ENCODE data around the gene MRFAP1. TPM values are rescaled to one million over a fixed set of nuclear protein-coding genes. Genes with fewer than 3 reads are reported as not detected.

MRFAP1 gene
- total RNA-seq, 2 experiments from 2014 or later: 172 to 181 TPM

DNA sequence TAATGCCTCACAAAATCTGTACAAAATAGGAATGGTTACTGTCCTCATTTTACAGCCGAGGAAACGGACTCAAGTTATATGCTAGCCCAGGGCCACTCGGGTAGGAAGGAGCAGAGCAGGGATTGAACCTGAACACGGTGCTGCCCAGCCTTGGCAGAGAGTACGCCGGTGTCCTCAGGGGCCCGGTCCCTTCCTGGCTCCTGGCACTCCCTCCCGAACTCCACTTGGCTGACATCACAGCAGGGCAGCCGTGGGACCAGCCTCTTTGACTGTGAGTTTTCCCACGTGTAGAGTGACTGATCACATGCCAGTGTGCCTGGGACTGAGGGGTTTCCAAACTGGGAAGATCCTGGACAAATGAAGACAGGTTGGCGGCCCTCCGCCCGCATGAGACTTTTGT is 41.8 kb upstream of the MRFAP1 start:
- Mint-ChIP-seq H3K4me1 (ENCODE audit: low read depth) (no peaks in the 10 kb centered on the region), H3K9me3 (no peaks in the 10 kb centered on the region), H3K4me3 (no peak overlapping the region), H3K36me3 (ENCODE audit: low read depth) (peaks cover 79% of the 10 kb centered on the region), H3K27ac (no peak overlapping the region), H3K27me3 (no peaks in the 10 kb centered on the region)
- no peak for ATAC-seq (ENCODE audit: poor library complexity)
- ChIA-PET CTCF (no interaction called here), POLR2A (no interaction called here)
- H3K4me1 ChIP-seq (ENCODE audit: insufficient read depth, low read length): no peaks in the 10 kb centered on the region
- peaks cover 84% of the 10 kb centered on the region for H3K36me3 ChIP-seq (ENCODE audit: insufficient read depth, low read length)
- intact Hi-C loops (cut with DNase I, micrococcal nuclease): no loop called here
- no peak overlapping the region for H3K27ac ChIP-seq (ENCODE audit: low read depth in 1 of 2, low read length in 2 of 2)
- H3K9me3 ChIP-seq (ENCODE audit: control insufficient read depth in 1 of 2, insufficient read depth in 1 of 2, low read length in 2 of 2): peaks cover 0 to 15% of the 10 kb centered on the region in 2 experiments
- H3K4me3 ChIP-seq (ENCODE audit: low read length): no peak overlapping the region
- DNase-seq: no peak
- H3K27me3 ChIP-seq (ENCODE audit: control insufficient read depth in 1 of 2, insufficient read depth in 2 of 2, low read length in 2 of 2): no peaks in the 10 kb centered on the region
- TF ChIP-seq, protein P1, sequence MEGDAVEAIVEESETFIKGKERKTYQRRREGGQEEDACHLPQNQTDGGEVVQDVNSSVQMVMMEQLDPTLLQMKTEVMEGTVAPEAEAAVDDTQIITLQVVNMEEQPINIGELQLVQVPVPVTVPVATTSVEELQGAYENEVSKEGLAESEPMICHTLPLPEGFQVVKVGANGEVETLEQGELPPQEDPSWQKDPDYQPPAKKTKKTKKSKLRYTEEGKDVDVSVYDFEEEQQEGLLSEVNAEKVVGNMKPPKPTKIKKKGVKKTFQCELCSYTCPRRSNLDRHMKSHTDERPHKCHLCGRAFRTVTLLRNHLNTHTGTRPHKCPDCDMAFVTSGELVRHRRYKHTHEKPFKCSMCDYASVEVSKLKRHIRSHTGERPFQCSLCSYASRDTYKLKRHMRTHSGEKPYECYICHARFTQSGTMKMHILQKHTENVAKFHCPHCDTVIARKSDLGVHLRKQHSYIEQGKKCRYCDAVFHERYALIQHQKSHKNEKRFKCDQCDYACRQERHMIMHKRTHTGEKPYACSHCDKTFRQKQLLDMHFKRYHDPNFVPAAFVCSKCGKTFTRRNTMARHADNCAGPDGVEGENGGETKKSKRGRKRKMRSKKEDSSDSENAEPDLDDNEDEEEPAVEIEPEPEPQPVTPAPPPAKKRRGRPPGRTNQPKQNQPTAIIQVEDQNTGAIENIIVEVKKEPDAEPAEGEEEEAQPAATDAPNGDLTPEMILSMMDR (IDR thresholded peaks at IDR 0.05): no peak

DNA sequence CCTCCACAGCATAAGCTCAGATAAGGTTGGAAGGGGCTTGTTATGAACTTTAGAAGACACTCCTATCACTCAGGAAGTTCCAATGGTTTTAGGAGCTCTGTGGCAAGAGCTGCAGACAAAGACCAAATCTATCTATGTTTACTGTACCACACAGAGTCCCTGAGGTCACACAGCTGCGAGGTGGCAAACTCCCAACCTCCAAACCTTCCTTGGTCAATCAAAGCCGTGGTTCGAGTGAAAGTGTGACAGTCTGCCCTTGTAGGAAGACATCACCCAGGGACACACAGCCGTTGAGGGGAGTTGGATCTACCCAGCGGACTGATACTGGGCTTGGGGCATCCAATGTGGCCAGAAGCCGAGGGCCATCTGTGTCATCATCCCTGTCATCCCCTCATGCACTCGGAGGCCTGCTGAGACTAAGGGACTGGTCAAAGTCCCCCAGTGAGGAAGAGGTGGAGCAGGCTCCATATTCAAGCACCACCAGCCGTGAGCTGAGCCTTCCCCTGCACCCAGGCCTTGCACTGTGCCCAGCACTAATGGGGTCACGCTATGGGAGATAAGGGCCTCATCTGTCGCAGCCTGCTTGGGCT is 38.7 kb upstream of the MRFAP1 start:
- Histone ChIP-seq H3K9me3 (ENCODE audit: control insufficient read depth in 1 of 2, insufficient read depth in 1 of 2, low read length in 2 of 2) (peaks cover 6 to 38% of the 10 kb centered on the region in 2 experiments), H3K27me3 (ENCODE audit: control insufficient read depth in 1 of 2, insufficient read depth in 2 of 2, low read length in 2 of 2) (no peaks in the 10 kb centered on the region), H3K36me3 (ENCODE audit: insufficient read depth, low read length) (peaks cover 92% of the 10 kb centered on the region), H3K4me1 (ENCODE audit: insufficient read depth, low read length) (no peaks in the 10 kb centered on the region), H3K27ac (ENCODE audit: low read depth in 1 of 2, low read length in 2 of 2) (no peak overlapping the region), H3K4me3 (ENCODE audit: low read length) (no peak overlapping the region)
- CTCF ChIA-PET: no interaction called here
- Mint-ChIP-seq H3K27ac (no peak overlapping the region), H3K4me3 (no peak overlapping the region), H3K9me3 (no peaks in the 10 kb centered on the region), H3K4me1 (ENCODE audit: low read depth) (no peaks in the 10 kb centered on the region), H3K27me3 (no peaks in the 10 kb centered on the region), H3K36me3 (ENCODE audit: low read depth) (peaks cover 87% of the 10 kb centered on the region)
- POLR2A ChIA-PET: no interaction called here
- TF ChIP-seq, protein P1 (IDR thresholded peaks at IDR 0.05): no peak
- intact Hi-C loops (cut with DNase I, micrococcal nuclease): no loop called here
- DNase-seq (no peak), ATAC-seq (ENCODE audit: poor library complexity) (no peak)

DNA sequence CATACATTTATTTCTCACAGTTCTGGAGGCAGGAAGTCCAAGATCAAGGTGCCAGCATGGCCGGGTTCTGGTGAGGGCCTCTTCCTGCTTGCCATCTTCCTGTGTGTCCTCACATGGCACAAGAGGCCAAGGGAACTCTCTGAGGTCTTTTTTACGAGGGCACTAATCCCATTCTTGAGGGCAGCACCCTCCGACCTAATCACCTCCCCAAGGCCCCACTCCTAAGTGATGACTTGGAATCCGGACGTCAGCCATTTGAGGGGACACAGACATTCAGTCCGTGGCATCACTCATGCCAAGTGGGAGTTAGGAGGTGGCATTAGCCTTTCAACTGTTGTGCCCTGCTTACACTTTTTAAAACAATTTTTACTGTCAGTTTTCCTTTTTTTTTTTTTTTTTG is 38.2 kb upstream of the MRFAP1 start:
- no peaks in the 10 kb centered on the region for H3K4me1 ChIP-seq (ENCODE audit: insufficient read depth, low read length)
- peaks cover 92% of the 10 kb centered on the region for H3K36me3 ChIP-seq (ENCODE audit: insufficient read depth, low read length)
- no peak overlapping the region for H3K4me3 ChIP-seq (ENCODE audit: low read length)
- peaks cover 6 to 38% of the 10 kb centered on the region in 2 experiments for H3K9me3 ChIP-seq (ENCODE audit: control insufficient read depth in 1 of 2, insufficient read depth in 1 of 2, low read length in 2 of 2)
- ChIA-PET CTCF (no interaction called here), POLR2A (no interaction called here)
- no peaks in the 10 kb centered on the region for H3K27me3 ChIP-seq (ENCODE audit: control insufficient read depth in 1 of 2, insufficient read depth in 2 of 2, low read length in 2 of 2)
- no peak overlapping the region for H3K27ac ChIP-seq (ENCODE audit: low read depth in 1 of 2, low read length in 2 of 2)
- H3K9me3 Mint-ChIP-seq: no peaks in the 10 kb centered on the region
- H3K27me3 Mint-ChIP-seq: no peaks in the 10 kb centered on the region
- peaks cover 87% of the 10 kb centered on the region for H3K36me3 Mint-ChIP-seq (ENCODE audit: low read depth)
- no peaks in the 10 kb centered on the region for H3K4me1 Mint-ChIP-seq (ENCODE audit: low read depth)
- TF ChIP-seq, protein P1 (IDR thresholded peaks at IDR 0.05): no peak
- DNase-seq: no peak
- H3K27ac Mint-ChIP-seq: no peak overlapping the region
- H3K4me3 Mint-ChIP-seq: no peak overlapping the region
- intact Hi-C loops (cut with DNase I, micrococcal nuclease): no loop called here
- ATAC-seq (ENCODE audit: poor library complexity): no peak

All from CD4-positive, alpha-beta T cell (primary cell).